ENCODE measurements around the gene TMEM9.
"Not testable (repeated sequence)": the region's sequence is repeated elsewhere in the genome, so short reads cannot be mapped to it uniquely, and the experiment has no call there.

TMEM9 gene

DNA sequence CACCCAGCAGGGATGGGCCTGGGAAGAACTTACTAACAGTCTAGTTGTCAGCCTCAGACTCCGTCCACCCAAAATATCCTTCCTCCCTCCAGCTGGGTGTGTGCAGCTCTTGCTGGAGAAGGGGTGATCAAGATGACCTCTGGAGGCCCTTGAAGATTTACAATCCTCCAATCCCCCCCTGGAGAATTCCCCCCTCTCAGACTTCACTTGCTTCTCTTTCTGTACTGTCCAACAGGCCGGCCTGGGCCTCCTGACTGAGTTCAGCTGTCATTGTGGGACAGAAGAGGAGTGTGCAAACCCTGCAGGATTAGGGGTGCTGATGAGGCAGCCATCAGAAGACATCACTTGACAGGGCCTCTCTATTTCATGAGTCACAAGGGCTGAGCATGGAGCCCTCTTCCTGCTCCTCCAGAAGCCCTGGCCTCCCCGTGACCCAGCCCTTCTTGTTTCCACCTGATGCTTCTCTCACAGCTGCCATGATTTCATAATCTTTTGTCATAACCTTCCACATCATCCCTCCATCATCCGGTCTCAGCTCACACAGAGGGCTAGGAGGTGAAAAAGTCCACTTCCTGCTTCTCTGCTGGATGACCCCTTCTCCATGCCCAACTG, 18.8 kb upstream of the TMEM9 start:
- DNase-seq = no peak

DNA sequence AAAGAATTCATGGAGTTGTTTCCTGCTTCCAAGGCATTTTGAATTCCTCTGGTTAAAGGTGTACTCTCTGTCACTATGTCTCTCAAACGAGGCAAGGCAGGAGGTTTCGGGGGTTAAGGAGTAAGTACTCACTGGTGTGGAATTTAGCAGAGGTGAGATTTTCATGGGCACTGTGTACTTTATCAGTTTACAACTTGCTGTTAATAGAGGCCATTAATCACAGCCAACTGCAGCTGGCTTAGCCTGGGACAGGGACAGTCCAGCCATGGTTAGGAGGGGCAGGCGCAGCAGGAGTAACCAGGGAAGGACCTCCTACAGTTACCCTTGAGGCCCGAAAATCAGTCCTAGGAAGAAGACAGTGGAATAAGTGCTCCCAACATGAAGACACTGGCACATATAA, 18.1 kb upstream of the TMEM9 start:
- DNase-seq = no peak

DNA sequence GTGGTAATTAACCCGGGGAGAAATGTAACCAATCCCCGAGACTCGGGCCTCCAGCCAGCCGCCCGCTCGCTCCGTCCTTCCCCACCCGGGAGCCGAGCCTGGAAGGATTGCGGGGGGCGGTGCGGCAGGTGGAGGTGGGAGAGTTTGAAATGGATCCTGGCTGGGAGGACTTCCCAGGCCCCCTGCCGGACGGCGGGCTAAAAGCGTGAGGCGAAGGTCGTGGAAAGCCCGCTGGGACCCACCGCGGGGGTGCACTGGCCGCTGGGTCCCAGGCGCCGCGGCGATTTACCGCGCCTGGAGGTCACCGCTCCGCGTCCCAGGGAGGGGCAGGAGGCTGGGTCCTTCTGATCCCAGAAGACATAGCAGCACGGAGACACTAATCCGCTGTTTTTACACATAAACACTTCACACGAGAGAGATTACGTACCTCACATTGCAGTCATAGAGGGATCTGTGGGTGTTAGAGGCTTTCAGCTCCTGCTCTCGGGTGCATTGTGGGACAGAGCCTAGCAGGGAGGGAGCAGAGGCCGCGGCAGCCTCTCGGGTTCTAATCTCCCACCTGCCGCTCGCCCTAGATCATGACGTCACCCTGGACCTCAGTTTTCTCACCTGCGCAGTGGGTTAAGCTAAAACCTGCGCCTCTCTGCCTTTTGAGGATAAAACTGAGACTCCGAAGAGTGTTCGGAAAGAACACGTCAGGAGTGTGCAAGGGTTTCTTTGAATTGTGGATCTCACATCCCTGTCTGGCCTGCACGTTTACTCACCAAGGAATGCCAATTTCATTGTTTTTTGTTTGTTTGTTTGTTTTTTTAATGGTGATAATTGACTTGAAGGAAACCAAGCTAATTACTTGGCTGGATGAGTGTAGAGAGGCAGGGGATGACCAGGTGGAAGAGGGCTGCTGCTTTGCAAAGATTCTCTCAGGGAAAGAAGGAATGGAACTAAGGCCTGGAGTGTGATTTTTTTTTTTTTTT, 17.1 kb upstream of the TMEM9 start:
- DNase-seq = peak; percentile 31 to 46

DNA sequence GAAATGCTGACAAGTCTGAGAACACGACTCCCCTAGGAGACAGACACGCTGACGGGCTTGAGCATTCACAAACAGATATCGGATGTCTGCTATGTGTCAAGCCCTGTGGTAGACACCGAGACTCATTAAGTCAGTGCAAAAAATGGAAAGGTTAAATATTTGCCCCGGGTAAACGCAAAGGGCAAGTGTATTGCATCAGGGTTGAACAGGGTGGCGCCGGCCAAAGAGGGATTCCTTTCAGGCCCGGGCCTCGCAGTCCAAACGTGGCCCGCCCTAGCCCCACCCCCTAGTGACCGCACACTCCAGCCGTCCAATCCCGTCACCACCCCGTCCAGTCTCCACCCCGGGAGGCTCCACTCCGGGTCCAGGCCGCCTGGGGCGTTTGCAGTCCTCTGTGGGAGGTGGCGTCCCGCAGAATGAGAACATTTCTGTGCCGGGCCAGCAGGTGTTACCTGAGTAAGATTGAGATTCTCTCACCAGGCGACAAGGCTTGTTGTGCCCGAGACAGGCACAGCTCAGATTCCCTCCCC, 16.3 kb upstream of the TMEM9 start:
- peak; percentile 82 to 83 for DNase-seq

DNA sequence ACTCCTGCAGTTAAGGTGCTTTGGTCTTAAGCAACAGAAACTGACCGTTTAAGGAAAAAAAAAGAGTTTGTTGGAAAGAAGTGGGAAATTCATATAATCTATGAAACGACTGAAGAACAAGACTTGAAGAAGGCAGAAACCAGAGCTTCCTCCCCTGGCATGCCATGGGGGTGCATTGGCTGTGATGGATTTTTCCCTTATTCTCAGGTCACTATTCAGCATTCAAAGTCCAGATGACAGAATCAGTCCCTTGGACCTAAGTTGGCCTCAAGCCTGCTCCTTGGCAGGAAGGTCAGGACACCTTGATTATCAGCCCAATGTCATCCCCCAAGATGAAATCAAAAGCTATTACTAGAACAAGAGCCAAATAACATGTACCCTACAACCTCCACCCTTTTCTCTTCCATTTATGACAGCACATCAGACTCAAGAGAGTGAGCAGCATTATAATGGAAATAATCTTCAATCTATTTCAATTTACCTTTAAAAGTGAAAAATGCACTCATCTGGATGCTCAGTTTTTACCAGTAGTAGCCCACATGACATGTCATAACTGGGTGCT, 15.8 kb upstream of the TMEM9 start:
- no peak for DNase-seq

DNA sequence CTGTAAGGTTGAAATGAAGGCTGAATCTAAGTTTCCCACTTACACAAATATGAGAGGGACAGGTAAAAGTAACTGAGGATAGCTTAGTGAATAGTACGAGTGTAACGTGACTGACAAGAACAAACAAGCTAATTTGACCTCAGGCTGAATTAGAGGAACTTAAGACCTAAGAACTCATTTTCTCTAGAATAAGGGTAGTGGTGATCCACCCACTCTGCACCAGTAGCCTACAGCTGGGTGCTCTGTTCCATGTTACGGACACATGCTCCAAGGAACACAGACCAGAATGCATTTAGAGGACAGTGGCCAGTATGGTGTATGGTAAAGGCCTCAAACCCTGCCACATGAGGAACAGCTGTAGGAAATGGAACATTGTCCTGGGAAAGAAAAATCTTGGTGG, 14.9 kb upstream of the TMEM9 start:
- no peak for DNase-seq

DNA sequence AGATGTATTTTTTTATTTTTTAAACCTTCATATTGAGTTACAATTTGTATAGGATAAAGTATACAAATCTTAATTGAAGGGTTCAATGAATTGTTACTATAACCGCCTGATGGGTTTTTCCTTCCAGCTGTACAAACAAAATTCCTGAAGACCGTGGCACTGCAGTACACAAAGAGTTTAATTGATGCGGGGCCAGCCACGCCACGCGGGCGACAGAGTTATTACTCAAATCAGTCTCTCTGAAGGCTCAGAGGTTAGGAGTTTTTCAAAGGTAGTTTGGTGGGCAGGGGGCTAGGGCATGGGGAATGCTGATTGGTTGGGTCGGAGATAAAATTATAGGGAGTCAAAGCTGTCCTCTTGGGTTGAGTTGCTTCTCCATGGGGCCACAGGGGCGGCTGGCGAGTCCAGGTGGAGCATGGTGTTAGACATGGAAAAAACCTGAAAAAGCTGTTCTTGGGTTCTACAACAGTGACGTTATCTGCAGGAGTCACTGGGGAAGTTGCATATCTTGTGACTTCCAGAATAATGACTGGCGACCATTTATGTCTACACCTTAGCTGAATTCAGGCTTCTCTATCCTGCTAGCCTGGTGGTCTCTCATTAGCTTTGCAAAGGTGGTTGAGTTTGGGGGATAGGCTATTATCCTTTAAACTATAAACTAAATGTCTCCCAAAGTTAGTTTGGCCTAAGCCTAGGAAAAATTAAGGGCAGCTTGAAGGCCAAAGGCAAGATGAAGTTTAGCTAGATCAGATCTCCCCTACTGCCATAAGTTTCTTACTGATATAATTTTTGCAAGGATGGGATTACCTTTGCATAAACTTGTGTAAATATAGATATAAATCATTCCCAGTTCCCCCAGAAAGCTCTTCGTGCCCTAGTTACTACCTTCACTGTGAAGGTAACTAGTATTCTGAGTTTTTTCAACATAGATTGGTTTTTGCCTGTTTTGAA, 13.0 kb upstream of the TMEM9 start:
- no peak for DNase-seq

DNA sequence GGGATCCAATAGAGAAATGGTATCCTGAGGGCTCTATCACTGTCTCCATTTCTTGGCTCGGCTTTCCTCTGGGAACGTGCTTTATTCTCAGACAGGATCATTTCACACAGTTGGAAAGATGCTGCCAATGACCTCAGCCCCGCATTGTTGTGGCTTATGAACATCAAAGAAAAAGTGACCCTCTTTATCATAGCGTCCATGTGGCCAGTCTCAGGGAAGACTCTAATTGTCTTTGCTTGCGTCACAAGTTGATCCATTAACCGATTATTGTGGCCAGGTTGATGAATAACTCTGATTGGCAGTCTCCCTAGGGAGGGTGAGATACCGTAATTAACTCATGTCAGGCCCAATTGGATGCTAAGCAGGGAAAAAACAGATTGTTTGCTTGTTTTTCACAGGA, 10.4 kb upstream of the TMEM9 start:
- no peak for DNase-seq

DNA sequence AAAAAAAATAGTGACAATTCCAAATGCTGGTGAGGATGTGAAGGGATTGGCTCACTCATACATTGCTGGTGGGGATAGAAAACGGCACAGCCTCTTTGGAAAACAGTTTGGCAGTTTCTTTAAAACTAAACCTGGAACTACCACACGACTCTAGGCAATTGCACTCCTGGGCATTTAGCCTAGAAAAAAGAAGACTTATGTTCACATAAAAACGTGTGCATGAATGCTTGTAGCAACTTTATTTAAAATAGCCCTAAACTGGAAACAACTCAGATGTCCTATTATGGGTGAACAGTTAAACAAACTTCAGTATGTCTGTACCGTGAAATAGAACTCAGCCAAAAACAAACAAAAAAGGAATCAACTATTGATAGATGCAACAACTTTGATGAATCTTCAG, 9.4 kb upstream of the TMEM9 start:
- DNase-seq = no peak

DNA sequence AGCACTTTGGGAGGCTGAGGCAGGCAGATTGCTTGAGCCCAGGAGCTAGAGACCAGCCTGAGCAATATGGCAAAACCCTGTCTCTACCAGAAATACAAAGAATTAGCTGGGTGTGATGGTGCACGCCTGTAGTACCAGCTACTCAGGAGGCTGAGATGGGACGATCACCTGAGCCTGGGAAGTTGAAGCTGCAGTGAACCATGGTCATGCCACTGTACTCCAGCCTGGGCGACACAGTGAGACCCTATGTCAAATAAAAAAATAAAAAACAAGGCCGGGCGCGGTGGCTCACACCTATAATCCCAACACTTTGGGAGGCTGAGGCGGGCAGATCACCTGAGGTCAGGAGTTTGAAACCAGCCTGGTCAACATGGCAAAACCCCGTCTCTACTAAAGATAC, 8.8 kb upstream of the TMEM9 start:
- not testable (repeated sequence) for DNase-seq

DNA sequence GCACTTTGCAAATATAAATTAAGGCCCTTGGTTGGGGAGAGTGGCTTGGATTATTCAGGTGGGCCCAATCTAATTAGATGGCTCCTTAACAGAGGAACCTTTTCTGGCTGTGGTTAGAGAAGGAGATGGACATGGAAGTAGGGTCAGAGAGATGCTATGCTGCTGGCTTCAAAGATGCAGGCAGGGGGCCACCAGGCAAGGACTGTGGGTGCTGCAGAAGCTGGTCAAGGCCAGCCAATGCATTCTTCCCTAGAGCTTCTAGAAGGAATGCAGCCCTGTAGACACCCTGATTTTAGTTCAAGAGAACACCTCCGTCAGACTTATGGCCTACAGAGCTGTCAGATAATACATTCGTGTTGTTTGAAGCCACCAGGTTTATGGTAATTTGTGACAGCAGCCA, 3.7 kb upstream of the TMEM9 start:
- DNase-seq = no peak

DNA sequence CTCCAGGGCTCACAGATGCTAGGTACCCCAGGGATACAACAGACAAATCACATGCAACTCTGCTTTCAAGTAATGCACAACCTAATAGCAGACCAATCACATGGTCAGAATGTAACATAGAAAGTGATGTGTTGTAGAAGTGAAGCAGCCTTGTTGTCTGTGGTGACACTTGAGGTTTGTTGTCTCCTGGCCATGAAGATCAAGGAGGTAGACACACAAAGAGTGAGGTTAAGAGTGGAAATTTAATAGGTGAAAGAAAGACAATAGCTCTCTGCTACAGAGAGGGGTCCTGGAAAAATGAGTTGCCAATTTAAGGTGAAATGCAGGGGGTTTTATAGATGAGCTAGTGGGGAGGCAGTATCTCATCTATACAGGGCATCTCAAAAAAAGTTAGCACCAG, 2.5 kb upstream of the TMEM9 start:
- no peak for DNase-seq

DNA sequence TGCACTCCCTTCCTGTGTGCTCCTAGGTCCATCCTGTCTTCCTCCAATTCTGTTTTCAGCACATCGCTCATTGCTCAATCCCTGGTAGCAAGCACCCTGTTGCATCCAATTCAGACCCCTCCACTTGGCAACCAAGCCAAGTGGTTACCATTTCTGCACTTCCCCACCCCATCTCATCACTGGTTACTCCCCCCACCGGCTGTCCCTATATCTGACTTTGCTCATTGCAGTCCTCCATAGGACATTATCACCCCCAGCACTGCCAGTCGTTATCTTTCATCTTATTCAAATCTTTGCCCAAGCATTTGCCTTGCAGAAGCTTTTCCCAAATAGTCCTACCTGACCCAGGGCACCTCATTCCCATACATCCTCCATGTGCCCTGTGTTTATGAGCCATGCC, 2.1 kb upstream of the TMEM9 start:
- DNase-seq = no peak

DNA sequence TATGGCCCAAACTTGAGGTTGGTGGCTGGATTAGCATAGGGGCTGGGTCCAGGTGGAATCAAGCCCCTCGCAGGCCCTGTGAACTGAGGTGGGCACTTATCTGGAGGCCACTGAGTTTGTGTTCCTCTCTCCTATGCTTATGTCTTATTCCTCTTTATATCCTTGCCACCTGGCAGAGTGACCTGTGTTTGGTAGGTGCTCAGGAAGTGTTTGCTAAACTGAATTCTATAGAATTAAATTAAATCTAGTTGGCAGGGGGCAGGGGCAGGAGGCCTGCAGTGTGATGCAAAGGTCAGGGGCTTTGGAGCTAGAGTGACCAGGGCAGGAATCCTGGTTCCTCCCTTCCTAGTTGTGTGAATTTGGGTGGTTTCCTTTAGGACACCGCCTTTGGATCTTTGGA, 1.1 kb upstream of the TMEM9 start:
- DNase-seq = no peak

DNA sequence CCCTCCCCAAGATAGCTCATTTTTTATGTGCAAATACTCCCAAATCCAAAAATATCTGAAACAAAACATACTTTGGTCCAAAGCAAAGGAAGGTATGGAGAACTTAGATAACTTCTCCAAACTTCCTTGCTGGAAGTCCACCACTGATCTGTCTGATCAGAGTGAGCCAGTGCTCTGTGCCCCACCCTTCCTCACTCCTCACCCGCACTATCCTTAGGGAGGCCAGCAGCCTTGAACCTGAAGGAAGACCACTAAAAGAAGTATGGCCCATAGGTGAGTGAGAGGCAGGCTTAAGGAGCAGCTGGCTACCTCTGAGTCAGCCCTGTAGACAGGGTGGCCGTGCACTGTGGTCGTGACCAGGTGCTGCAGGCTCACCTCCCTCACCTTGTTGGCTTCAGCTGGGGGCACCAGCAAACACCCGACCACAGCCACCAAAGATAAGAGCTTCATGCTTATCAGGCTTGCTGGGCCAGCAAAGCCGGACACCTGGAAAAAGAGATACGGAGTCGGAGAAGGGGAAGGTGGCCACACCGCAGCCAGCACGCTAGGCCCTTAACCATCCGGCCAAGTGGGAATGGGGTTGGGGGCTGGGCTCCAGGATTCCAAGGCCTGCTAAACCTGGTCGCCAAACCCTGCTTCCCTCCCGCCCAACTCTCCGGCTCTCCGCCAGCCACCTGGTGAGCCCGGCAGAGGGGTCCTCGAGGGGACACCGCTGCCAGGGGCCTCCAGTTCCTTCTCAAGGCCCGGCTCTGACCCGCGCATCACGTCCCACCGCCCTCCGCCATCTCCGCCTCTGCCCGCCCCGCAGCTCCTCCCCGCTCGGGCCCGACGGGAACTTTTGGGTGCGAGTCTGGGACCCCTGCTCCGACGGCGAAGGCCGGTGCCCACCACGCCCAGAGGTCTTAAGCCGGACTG, 543 bp downstream of the TMEM9 start:
- DNase-seq = no peak

DNA sequence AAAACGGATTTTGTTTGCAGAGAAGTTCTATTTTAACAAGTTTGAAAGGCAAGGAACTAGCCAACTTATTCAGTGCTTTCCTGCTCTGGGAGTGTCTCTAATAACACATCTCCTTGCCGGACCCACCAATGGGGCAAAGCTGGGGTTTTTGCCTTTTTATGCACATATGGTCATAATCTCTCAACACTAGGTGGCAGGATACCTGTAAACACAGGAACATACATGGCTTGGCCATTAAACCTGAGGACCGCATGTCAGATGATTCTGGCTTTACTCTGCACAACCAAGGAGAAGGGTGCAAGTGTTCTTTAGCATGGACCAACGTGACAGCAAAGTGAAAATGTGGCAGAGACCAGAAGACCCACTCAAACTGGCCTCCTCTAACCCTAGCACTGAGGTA, 4.9 kb downstream of the TMEM9 start:
- peak in 1 of 2 donors; percentile 27 for DNase-seq

DNA sequence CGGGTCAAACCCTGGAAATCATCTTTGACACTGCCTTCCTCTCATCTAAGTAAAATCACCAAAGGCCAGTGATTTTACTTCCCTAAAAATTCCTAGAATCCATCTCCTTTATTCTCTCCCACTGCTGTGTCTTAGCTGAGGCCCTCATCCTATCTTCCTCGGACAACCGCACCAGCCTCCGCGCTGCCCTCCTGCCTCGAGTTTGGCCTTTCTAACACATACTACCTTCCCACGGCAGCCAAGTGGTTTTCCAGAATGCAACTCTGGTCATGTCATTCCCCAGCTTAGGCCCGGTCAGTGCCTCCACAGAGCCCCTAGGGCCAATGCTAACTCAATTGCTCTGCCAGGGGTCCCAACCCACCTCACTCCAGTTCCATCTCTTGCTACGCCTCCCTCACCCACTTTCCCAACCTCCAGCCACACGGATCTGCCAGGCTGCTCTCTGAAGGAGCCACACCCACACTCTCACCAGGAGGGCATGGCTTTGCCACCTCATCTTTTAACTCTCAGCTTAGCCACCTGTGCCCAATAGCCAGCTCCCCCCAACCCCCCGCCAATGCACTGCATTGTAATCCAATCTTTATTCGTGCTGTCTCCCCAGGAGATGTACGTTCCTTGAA, 6.8 kb downstream of the TMEM9 start:
- no peak for DNase-seq

DNA sequence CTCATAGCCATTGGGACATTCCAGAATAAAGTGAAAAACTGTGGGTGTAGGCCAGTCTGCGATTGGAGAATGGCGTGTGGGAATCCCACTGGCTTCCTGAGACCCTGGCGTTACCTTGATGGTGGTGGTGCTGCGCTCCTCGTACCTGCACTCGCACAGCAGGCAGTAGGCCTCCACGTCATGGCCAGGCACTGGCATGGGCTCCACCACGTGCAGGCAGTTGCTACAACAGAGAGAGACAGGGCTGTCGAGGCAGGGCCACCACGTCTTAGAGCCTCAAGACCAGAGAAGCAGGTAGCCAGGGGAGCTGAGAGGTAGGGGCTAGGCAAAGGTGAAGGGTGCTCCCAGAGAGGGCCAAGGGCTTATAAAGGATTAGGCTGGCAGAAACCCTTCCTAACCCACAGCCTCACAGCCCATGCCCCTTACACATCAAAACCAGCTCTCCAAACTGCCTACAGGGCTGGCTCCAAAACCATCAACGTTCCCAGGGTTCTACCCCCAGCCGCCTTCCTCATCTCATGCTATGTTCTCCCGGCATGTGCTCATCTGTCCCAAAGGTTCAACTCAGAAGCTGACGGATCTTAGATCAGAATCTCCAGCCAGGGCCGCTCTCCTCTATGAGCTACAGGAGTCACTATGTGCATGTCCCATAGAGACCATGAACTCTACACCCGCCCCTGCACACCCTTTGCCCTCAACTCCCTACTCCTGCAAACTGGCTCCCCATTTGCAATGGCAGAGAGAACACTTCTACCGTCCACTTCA, 7.5 kb downstream of the TMEM9 start:
- DNase-seq = no peak

DNA sequence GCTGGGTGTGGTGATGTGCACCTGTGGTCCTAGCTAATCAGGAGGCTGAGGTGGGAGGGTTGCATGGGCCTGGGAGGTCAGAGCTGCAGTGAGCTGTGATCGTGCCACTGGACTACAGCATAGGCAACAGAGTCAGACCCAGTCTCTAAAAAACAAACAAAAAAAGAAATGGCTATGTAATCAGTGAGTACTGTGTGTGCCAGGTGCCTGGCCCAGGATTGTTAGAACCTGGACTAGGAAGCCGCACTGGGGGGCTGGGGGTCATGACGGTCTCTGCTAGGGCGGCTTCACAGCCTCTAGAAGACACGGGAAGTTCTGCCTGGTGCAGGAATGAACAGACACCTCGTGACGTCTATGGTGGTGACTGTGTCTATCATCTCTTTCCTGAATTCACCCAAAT, 8.5 kb downstream of the TMEM9 start:
- no peak for DNase-seq

DNA sequence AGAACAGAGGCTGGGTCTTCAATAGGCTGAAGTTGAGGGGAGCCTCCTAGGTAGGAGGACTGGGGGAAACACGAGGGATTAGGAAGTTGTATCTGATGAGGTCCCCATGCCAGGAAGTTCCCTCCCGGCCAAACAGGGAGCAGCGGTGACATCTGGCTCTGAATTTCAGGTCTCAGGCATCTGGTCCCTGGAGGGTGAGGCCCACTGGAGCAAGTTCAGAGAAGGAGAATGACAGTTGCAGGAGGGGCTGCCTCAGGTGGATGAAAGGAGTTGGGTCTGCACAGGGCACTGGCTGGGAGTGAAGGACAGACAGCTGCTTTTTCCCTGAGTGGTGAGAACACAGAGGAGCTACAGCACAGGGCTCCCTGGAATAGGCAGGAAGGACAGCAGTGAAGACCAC, 9.1 kb downstream of the TMEM9 start:
- DNase-seq = no peak
